C4-2B (cell line): ENCODE data around the gene APC2.

Source experiments
- ZFX ChIP-seq: fragments of 450-650 bp; IDR thresholded peaks from 2 replicates; pipeline ENCODE4 v1.6.1; 2017
- TF ChIP-seq, protein P1 (sequence below): fragments of 450-650 bp; conservative IDR thresholded peaks from 2 replicates; pipeline ENCODE4 v1.5.1; 2017; ENCODE audit warnings: mild to moderate bottlenecking

DNA sequence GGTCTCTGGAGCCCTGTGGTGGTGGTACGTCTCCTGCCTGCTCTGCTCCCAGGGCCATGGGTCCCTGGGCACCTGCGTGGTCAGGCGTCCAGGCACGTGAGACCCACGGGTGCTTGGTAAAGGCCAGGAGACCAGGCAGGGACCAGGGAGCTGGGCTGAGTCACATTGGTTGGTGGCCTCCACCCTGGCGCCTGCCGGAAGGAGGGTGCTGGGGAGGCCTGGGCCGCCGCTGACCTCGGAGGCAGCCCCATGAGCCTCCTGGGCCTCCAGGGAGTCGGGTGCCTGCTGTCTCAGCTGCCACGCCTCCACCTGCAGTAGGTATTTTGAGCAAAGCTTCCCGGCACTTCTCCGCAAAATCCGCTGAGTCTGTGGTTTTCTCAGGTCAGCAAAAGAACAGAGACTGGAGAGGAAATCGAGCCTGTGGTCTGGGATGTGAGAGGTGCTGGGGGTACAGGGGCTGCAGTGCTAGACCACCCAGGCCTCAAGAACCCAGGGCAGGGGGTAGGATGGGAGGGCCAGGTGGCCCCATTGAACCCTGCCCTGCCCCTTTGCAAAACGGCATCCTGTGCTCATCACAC lies 70.4 kb downstream of the APC2 start:
- TF ChIP-seq, protein P1, sequence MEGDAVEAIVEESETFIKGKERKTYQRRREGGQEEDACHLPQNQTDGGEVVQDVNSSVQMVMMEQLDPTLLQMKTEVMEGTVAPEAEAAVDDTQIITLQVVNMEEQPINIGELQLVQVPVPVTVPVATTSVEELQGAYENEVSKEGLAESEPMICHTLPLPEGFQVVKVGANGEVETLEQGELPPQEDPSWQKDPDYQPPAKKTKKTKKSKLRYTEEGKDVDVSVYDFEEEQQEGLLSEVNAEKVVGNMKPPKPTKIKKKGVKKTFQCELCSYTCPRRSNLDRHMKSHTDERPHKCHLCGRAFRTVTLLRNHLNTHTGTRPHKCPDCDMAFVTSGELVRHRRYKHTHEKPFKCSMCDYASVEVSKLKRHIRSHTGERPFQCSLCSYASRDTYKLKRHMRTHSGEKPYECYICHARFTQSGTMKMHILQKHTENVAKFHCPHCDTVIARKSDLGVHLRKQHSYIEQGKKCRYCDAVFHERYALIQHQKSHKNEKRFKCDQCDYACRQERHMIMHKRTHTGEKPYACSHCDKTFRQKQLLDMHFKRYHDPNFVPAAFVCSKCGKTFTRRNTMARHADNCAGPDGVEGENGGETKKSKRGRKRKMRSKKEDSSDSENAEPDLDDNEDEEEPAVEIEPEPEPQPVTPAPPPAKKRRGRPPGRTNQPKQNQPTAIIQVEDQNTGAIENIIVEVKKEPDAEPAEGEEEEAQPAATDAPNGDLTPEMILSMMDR: no peak
- no peak for TF ChIP-seq ZFX
